Ovary (tissue), 3 donors: ENCODE measurements around the gene SOX6.

Source experiments
- CTCF ChIP-seq, 3 donors: fragments of 450-650 bp in 2 of 3; fragments of 200-600 bp in 1 of 3; IDR thresholded peaks; one replicate each; pipeline versions ENCODE4 v1.5.1 to v1.8.0; 2016 to 2022; ENCODE audit warnings: antibody characterized with exemption in 3 of 3, mild to moderate bottlenecking in 1 of 3
- EP300 ChIP-seq: sonication (generic); formaldehyde crosslinking; IDR thresholded peaks from one replicate; pipeline ENCODE4 v1.6.1; 2017; ENCODE audit warnings: antibody characterized with exemption
- POLR2A ChIP-seq: fragments of 450-650 bp; IDR thresholded peaks from one replicate; pipeline ENCODE4 v1.6.1; 2017; ENCODE audit warnings: antibody characterized with exemption, mild to moderate bottlenecking, moderate library complexity
- donor health status: DM: no; HTN: no; CAD: no.

DNA sequence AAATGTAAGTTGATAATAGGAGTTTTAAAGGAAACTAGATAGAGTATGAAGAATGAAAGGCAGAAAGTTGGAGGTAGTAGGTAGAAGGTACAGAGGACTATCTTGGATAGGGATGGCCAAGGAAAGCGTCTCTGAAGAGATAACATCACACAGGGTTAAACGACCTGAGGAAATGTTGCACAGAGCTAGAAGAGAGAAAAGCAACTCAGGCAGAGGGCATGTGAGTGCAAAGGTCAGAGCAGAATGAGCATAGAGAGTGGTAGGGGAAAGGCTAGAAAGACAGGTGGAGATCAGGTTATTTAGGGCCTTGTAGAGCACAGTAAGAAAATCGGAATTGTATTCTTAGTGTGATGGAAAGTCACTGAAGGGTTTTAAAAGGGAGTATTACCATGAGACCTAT is 232.0 kb downstream of the SOX6 start:
- TF ChIP-seq CTCF (IDR thresholded peaks at IDR 0.05) (no peak), EP300 (no peak), POLR2A (no peak)
